NOMO-1 treated with DMSO at 0.1 percent for 48 hours (cell line): ENCODE measurements around the gene DTD1.

Source experiments
- DNase-seq: peaks from one replicate; lab custom pipeline; 2025; ENCODE audit not compliant: unreplicated experiment; lab: John Stamatoyannopoulos, UW

Gene DTD1

GRCh38 chr20:18701969-18702368 is 114.1 kb downstream of the DTD1 start:
- DNase-seq, result no peak

GRCh38 chr20:18702736-18703135 is 114.9 kb downstream of the DTD1 start:
- no peak for DNase-seq

- DNase-seq, result no peak
Observed at GRCh38 chr20:18705490-18705889, 117.6 kb downstream of the DTD1 start.

GRCh38 chr20:18705910-18706309 is 118.1 kb downstream of the DTD1 start:
- DNase-seq, result no peak

GRCh38 chr20:18712131-18712530 is 124.3 kb downstream of the DTD1 start:
- no peak for DNase-seq

- DNase-seq, result no peak
Observed at GRCh38 chr20:18712882-18713281, 125.0 kb downstream of the DTD1 start.

- DNase-seq, result no peak
Observed at GRCh38 chr20:18715564-18715963, 127.7 kb downstream of the DTD1 start.

GRCh38 chr20:18717062-18717461 is 129.2 kb downstream of the DTD1 start:
- DNase-seq, result no peak

- no peak for DNase-seq
Observed at GRCh38 chr20:18718129-18718528, 130.3 kb downstream of the DTD1 start.

GRCh38 chr20:18719426-18719825 is 131.6 kb downstream of the DTD1 start:
- DNase-seq, result no peak

- no peak for DNase-seq
Observed at GRCh38 chr20:18721551-18722115, 133.8 kb downstream of the DTD1 start.

GRCh38 chr20:18722371-18722770 is 134.5 kb downstream of the DTD1 start:
- no peak for DNase-seq

GRCh38 chr20:18724077-18724476 is 136.2 kb downstream of the DTD1 start:
- DNase-seq, result no peak

- no peak for DNase-seq
Observed at GRCh38 chr20:18724788-18725464, 137.1 kb downstream of the DTD1 start.

GRCh38 chr20:18727032-18727508 is 139.2 kb downstream of the DTD1 start:
- no peak for DNase-seq

GRCh38 chr20:18728165-18728869 is 140.5 kb downstream of the DTD1 start:
- DNase-seq, result no peak

- no peak for DNase-seq
Observed at GRCh38 chr20:18728870-18729224, 141.0 kb downstream of the DTD1 start.

GRCh38 chr20:18729231-18729825 is 141.5 kb downstream of the DTD1 start:
- no peak for DNase-seq

- no peak for DNase-seq
Observed at GRCh38 chr20:18731940-18732339, 144.1 kb downstream of the DTD1 start.

GRCh38 chr20:18734525-18735189 is 146.8 kb downstream of the DTD1 start:
- no peak for DNase-seq

GRCh38 chr20:18737140-18737539 is 149.3 kb downstream of the DTD1 start:
- no peak for DNase-seq
